ENCODE data around the gene MCAT. TPM values are rescaled to one million over a fixed set of nuclear protein-coding genes. Genes with fewer than 3 reads are reported as not detected.
A peak's percentile ranks its signal among the peaks of the same experiment; 100 is the strongest.

MCAT gene
- total RNA-seq, 2 donors from 2014 or later: 39.1 to 39.9 TPM

GRCh38 chr22:43144949-43145348 lies 1.8 kb upstream of the MCAT start:
- H3K27me3 ChIP-seq (replicated peaks; ENCODE audit: insufficient read depth): no peaks in the 10 kb centered on the region
- peaks cover 22% of the 10 kb centered on the region for H3K4me1 ChIP-seq (replicated peaks)
- H3K4me3 ChIP-seq: peak overlapping the region in 1 of 2 donors; percentile 8
- H3K9me3 ChIP-seq: no peaks in the 10 kb centered on the region
- intact Hi-C loops (cut with DNase I): no loop called here
- peak overlapping the region; percentile 74 to 82 for H3K27ac ChIP-seq
- H3K36me3 ChIP-seq: no peaks in the 10 kb centered on the region
- TF ChIP-seq CTCF (IDR thresholded peaks at IDR 0.05) (no peak), POLR2A (IDR thresholded peaks at IDR 0.05) (no peak), POLR2AphosphoS5 (IDR thresholded peaks at IDR 0.05) (peak; percentile 85)
- 43% methylated on average over 3 of the region's 3 CpGs for WGBS
- peak; percentile 86 for DNase-seq (ENCODE audit: low spot score)

- intact Hi-C loops (cut with DNase I): no loop called here
- WGBS: 79% methylated on average over 10 of the region's 10 CpGs
- H3K36me3 ChIP-seq: peaks cover 0 to 8% of the 10 kb centered on the region in 2 donors
- DNase-seq (ENCODE audit: low spot score): no peak
- H3K9me3 ChIP-seq: no peaks in the 10 kb centered on the region
- no peak overlapping the region for H3K27ac ChIP-seq
- no peak overlapping the region for H3K4me3 ChIP-seq
- H3K4me1 ChIP-seq (replicated peaks): peaks cover 5% of the 10 kb centered on the region
- TF ChIP-seq POLR2A (IDR thresholded peaks at IDR 0.05): no peak
- TF ChIP-seq CTCF (IDR thresholded peaks at IDR 0.05): no peak
- H3K27me3 ChIP-seq (replicated peaks; ENCODE audit: insufficient read depth): no peaks in the 10 kb centered on the region
Measured at GRCh38 chr22:43136801-43137200, 6.4 kb downstream of the MCAT start.

GRCh38 chr22:43136255-43136654 lies 6.9 kb downstream of the MCAT start:
- Histone ChIP-seq H3K27me3 (replicated peaks; ENCODE audit: insufficient read depth) (no peaks in the 10 kb centered on the region), H3K4me1 (replicated peaks) (no peaks in the 10 kb centered on the region), H3K36me3 (peaks cover 0 to 8% of the 10 kb centered on the region in 2 donors), H3K9me3 (no peaks in the 10 kb centered on the region), H3K4me3 (no peak overlapping the region), H3K27ac (no peak overlapping the region)
- TF ChIP-seq CTCF (IDR thresholded peaks at IDR 0.05): peak in 3 of 4 experiments; percentile 43 to 56 (median 52)
- no peak for TF ChIP-seq POLR2A (IDR thresholded peaks at IDR 0.05)
- TF ChIP-seq POLR2AphosphoS5 (IDR thresholded peaks at IDR 0.05): no peak
- intact Hi-C loops (cut with DNase I): no loop called here
- no peak for DNase-seq (ENCODE audit: low spot score)
- 54% methylated on average over 9 of the region's 9 CpGs for WGBS

GRCh38 chr22:43135565-43135964 lies 7.6 kb downstream of the MCAT start:
- H3K4me3 ChIP-seq: no peak overlapping the region
- intact Hi-C loops (cut with DNase I): no loop called here
- no peaks in the 10 kb centered on the region for H3K27me3 ChIP-seq (replicated peaks; ENCODE audit: insufficient read depth)
- WGBS: 87% methylated on average over 5 of the region's 5 CpGs
- H3K27ac ChIP-seq: no peak overlapping the region
- no peak for DNase-seq (ENCODE audit: low spot score)
- no peaks in the 10 kb centered on the region for H3K9me3 ChIP-seq
- TF ChIP-seq POLR2AphosphoS5 (IDR thresholded peaks at IDR 0.05) (no peak), POLR2A (IDR thresholded peaks at IDR 0.05) (no peak), CTCF (IDR thresholded peaks at IDR 0.05) (no peak)
- no peaks in the 10 kb centered on the region for H3K4me1 ChIP-seq (replicated peaks)
- peaks cover 0 to 8% of the 10 kb centered on the region in 2 donors for H3K36me3 ChIP-seq

- 97% methylated on average over 4 of the region's 4 CpGs for WGBS
- TF ChIP-seq POLR2A (IDR thresholded peaks at IDR 0.05) (no peak), CTCF (IDR thresholded peaks at IDR 0.05) (no peak), POLR2AphosphoS5 (IDR thresholded peaks at IDR 0.05) (no peak)
- no peak overlapping the region for H3K4me3 ChIP-seq
- H3K4me1 ChIP-seq (replicated peaks): no peaks in the 10 kb centered on the region
- intact Hi-C loops (cut with DNase I): no loop called here
- H3K27me3 ChIP-seq (replicated peaks; ENCODE audit: insufficient read depth): no peaks in the 10 kb centered on the region
- H3K36me3 ChIP-seq: peaks cover 0 to 8% of the 10 kb centered on the region in 2 donors
- no peaks in the 10 kb centered on the region for H3K9me3 ChIP-seq
- no peak overlapping the region for H3K27ac ChIP-seq
- DNase-seq (ENCODE audit: low spot score): no peak
Measured at GRCh38 chr22:43134553-43134952, 8.6 kb downstream of the MCAT start.

Data from prostate gland (tissue), 2 donors.